DND-41 (cell line): ENCODE results near the gene ARPP19.

Source experiments
- ATAC-seq: fragments of 200-7000 bp; cut with Tn5 transposase; 3 replicates; pipeline ENCODE4 v1.9.1; 2021; ENCODE audit warnings: low read depth; ENCODE audit not compliant: insufficient read depth
- DNase-seq: peaks from one replicate; pipeline ENCODE4 v3.0.0-alpha.2; 2020
- H2AFZ ChIP-seq: 2 replicates; pipeline ENCODE4 v1.6.0; 2012; ENCODE audit warnings: low read depth, low read length
- H3K27ac ChIP-seq: 2 replicates; pipeline ENCODE4 v1.5.1; 2012; ENCODE audit warnings: low read length, inconsistent platforms
- H3K27me3 ChIP-seq: fragments of 200-600 bp; sonication (generic); 2 replicates; pipeline ENCODE4 v1.6.0; 2012; ENCODE audit warnings: low read length, mild to moderate bottlenecking, inconsistent platforms; ENCODE audit not compliant: insufficient read depth, poor library complexity
- H3K36me3 ChIP-seq: 2 replicates; pipeline ENCODE4 v1.5.1; 2012; ENCODE audit warnings: low read length, inconsistent platforms; ENCODE audit not compliant: insufficient read depth
- H3K4me1 ChIP-seq: 2 replicates; pipeline ENCODE4 v1.5.1; 2012; ENCODE audit warnings: mild to moderate bottlenecking, low read length; ENCODE audit not compliant: insufficient read depth
- H3K4me2 ChIP-seq: 2 replicates; pipeline ENCODE4 v1.6.0; 2012; ENCODE audit warnings: mild to moderate bottlenecking, moderate library complexity, low read length, inconsistent platforms; ENCODE audit not compliant: insufficient read depth
- H3K4me3 ChIP-seq, 2 experiments: fragments of 200-600 bp in 1 of 2; shearing (Covaris generic) in 1 of 2; 2 replicates each; pipeline ENCODE4 v1.5.1; 2012 to 2016; ENCODE audit warnings: inconsistent platforms in 2 of 2, low read length in 2 of 2, mild to moderate bottlenecking in 2 of 2, low read depth in 1 of 2, moderate library complexity in 1 of 2
- H3K79me2 ChIP-seq: 2 replicates; pipeline ENCODE4 v1.6.0; 2012; ENCODE audit warnings: low read length, inconsistent platforms; ENCODE audit not compliant: insufficient read depth
- H3K9ac ChIP-seq: 2 replicates; pipeline ENCODE4 v1.6.0; 2012; ENCODE audit warnings: low read depth, mild to moderate bottlenecking, inconsistent platforms, low read length, moderate library complexity
- H3K9me3 ChIP-seq: 2 replicates; pipeline ENCODE4 v1.5.1; 2012; ENCODE audit warnings: low read length, moderate library complexity, mild to moderate bottlenecking, inconsistent platforms; ENCODE audit not compliant: insufficient read depth, severe bottlenecking
- H4K20me1 ChIP-seq: 2 replicates; pipeline ENCODE4 v1.6.0; 2012; ENCODE audit warnings: low read length; ENCODE audit not compliant: insufficient read depth
- CTCF ChIP-seq: IDR thresholded peaks from 2 replicates; pipeline ENCODE4 v1.5.1; 2012; ENCODE audit warnings: borderline replicate concordance, low read length, moderate library complexity, mild to moderate bottlenecking; ENCODE audit not compliant: poor library complexity, severe bottlenecking; ENCODE audit errors: extremely low read depth
- EZH2 ChIP-seq: IDR thresholded peaks from 3 replicates; pipeline ENCODE4 v1.6.1; 2012; ENCODE audit warnings: borderline replicate concordance, low read depth, mild to moderate bottlenecking, moderate library complexity, low read length, inconsistent platforms; ENCODE audit not compliant: severe bottlenecking

ARPP19 gene

GRCh38 chr15:52563501-52564060, 5.2 kb downstream of the ARPP19 start:
- Histone ChIP-seq H3K36me3 (peaks cover 24% of the 10 kb centered on the region), H3K79me2 (peaks cover 100% of the 10 kb centered on the region), H3K9me3 (no peaks in the 10 kb centered on the region), H2AFZ (no peak overlapping the region), H3K27ac (no peak overlapping the region), H3K4me2 (peak overlapping the region; percentile 21; the same call in 1 of the 2 replicates), H4K20me1 (peaks cover 79% of the 10 kb centered on the region), H3K4me3 (no peak overlapping the region), H3K4me1 (peaks cover 32% of the 10 kb centered on the region), H3K9ac (no peak overlapping the region), H3K27me3 (no peaks in the 10 kb centered on the region)
- DNase-seq, result no peak
- no peak for ATAC-seq
- no peak for TF ChIP-seq EZH2

DNA sequence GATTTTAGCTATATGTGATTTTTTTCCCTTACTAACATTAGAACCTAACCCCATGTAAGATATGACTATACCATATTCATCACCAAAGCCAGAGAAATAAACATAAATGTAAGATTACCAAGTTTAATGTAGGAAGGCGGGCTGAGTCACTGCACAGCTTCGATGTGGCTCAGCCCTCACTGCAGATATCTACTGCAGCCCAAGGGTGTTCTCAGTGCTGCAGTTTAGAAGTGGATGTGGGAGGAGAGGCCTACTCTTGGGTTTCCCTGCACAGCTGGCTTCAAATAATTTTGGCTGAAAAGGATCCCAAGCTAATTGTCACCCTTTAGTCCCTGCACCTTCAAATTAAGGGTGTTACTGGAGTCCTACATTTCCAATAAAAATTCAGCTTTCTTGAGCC, 9.3 kb downstream of the ARPP19 start:
- H3K9ac ChIP-seq, result no peak overlapping the region
- H3K27me3 ChIP-seq, result no peaks in the 10 kb centered on the region
- H3K4me1 ChIP-seq, result peaks cover 7% of the 10 kb centered on the region
- H3K79me2 ChIP-seq, result peaks cover 99% of the 10 kb centered on the region
- no peak for DNase-seq
- peaks cover 35% of the 10 kb centered on the region; the same call in 1 of the 2 replicates for H3K36me3 ChIP-seq
- ATAC-seq, result no peak
- H3K4me3 ChIP-seq, result no peak overlapping the region
- peaks cover 77% of the 10 kb centered on the region for H4K20me1 ChIP-seq
- H2AFZ ChIP-seq, result no peak overlapping the region
- no peaks in the 10 kb centered on the region for H3K9me3 ChIP-seq
- no peak overlapping the region for H3K27ac ChIP-seq
- no peak for TF ChIP-seq EZH2
- no peak for TF ChIP-seq CTCF
- H3K4me2 ChIP-seq, result no peak overlapping the region

DNA sequence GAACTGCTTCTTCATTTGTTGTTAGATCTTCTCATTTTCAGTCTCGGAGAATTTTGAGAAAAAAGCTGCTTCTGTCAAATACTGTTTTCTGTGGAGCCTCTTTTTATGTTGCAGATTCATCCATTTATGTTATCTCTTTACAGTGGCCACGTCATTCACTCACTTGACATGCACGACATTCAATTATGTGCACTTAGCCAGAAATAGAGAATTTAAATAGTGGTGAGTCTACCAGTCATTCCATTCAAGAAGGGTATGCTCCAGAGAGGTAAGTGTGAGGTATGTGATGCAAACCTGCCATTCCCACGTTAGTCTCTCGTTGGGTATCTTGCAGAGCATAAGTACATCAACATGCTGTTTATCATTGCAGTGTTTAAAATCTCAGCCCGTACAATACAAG, 9.8 kb downstream of the ARPP19 start:
- H3K27ac ChIP-seq, result no peak overlapping the region
- no peaks in the 10 kb centered on the region for H3K27me3 ChIP-seq
- TF ChIP-seq EZH2 (no peak), CTCF (no peak)
- no peak overlapping the region for H3K4me2 ChIP-seq
- H3K9me3 ChIP-seq, result no peaks in the 10 kb centered on the region
- H3K4me1 ChIP-seq, result peaks cover 5% of the 10 kb centered on the region
- DNase-seq (no peak), ATAC-seq (no peak)
- H3K4me3 ChIP-seq, result no peak overlapping the region
- no peak overlapping the region for H2AFZ ChIP-seq
- H3K9ac ChIP-seq, result no peak overlapping the region
- H4K20me1 ChIP-seq, result peaks cover 75% of the 10 kb centered on the region
- peaks cover 39% of the 10 kb centered on the region; the same call in 1 of the 2 replicates for H3K36me3 ChIP-seq
- H3K79me2 ChIP-seq, result peaks cover 99% of the 10 kb centered on the region

- Histone ChIP-seq H3K27ac (no peak overlapping the region), H3K4me1 (peaks cover 4% of the 10 kb centered on the region; the same call in 1 of the 2 replicates), H3K9me3 (no peaks in the 10 kb centered on the region), H3K27me3 (no peaks in the 10 kb centered on the region), H4K20me1 (peaks cover 73% of the 10 kb centered on the region), H2AFZ (no peak overlapping the region), H3K4me2 (no peak overlapping the region), H3K4me3 (no peak overlapping the region), H3K79me2 (peaks cover 98% of the 10 kb centered on the region), H3K36me3 (peaks cover 47% of the 10 kb centered on the region; the same call in 1 of the 2 replicates), H3K9ac (no peak overlapping the region)
- DNase-seq (no peak), ATAC-seq (peak; percentile 71; the same call in 2 of the 3 replicates)
- TF ChIP-seq EZH2, result no peak
- TF ChIP-seq CTCF, result no peak
Measured at GRCh38 chr15:52558196-52558595, 10.6 kb downstream of the ARPP19 start.
